ENCODE measurements around the gene OS9.

GRCh38 chr12:57695770-57696432 is 2.0 kb downstream of the OS9 start:
- TF ChIP-seq CTCF (conservative IDR thresholded peaks at IDR 0.05; ENCODE audit: low read depth, low read length) (no peak), EZH2 (IDR thresholded peaks at IDR 0.05; ENCODE audit: low read length, unreplicated experiment) (no peak)

Measured in PC-3 (cell line).